Nephron (organoid): ENCODE results near the gene GPR137B.
A peak's percentile ranks its signal among the peaks of the same experiment; 100 is the strongest.

Experiments
- H3K27ac Mint-ChIP-seq, 3 experiments: 2 replicates each; pipeline ENCODE4 v1.8.0; 2020; ENCODE audit warnings: mixed read lengths in 3 of 3, mild to moderate bottlenecking in 2 of 3, moderate library complexity in 1 of 3
- H3K27me3 Mint-ChIP-seq: 2 replicates; pipeline ENCODE4 v1.8.0; 2021; ENCODE audit warnings: low read depth, mild to moderate bottlenecking, moderate library complexity, mixed read lengths
- H3K36me3 Mint-ChIP-seq: 2 replicates; pipeline ENCODE4 v1.8.0; 2020; ENCODE audit warnings: low read depth, mixed read lengths
- H3K4me1 Mint-ChIP-seq: 2 replicates; pipeline ENCODE4 v1.8.0; 2020; ENCODE audit warnings: mixed read lengths
- H3K4me3 Mint-ChIP-seq, 3 experiments: 2 replicates each; pipeline ENCODE4 v1.8.0; 2020; ENCODE audit warnings: mild to moderate bottlenecking in 3 of 3, mixed read lengths in 3 of 3, moderate library complexity in 2 of 3
- H3K9me3 Mint-ChIP-seq: 2 replicates; pipeline ENCODE4 v1.8.0; 2020; ENCODE audit warnings: mixed read lengths
- CTCF ChIP-seq, 3 experiments: fragments of 200-600 bp; sonication (generic); IDR thresholded peaks; one replicate each; pipeline ENCODE4 v1.5.0; 2021; ENCODE audit warnings: antibody characterized with exemption in 3 of 3; ENCODE audit not compliant: unreplicated experiment in 3 of 3

GPR137B gene

GRCh38 chr1:236120721-236121153 lies 21.6 kb upstream of the GPR137B start:
- no peak overlapping the region for H3K27ac Mint-ChIP-seq
- no peaks in the 10 kb centered on the region for H3K36me3 Mint-ChIP-seq
- H3K4me1 Mint-ChIP-seq, result no peaks in the 10 kb centered on the region
- peaks cover 14% of the 10 kb centered on the region for H3K27me3 Mint-ChIP-seq
- H3K9me3 Mint-ChIP-seq, result no peaks in the 10 kb centered on the region
- H3K4me3 Mint-ChIP-seq, result no peak overlapping the region
- no peak for TF ChIP-seq CTCF (IDR thresholded peaks at IDR 0.05; ENCODE audit: unreplicated experiment in 3 of 3)

GRCh38 chr1:236122176-236122575 lies 20.2 kb upstream of the GPR137B start:
- no peaks in the 10 kb centered on the region for H3K9me3 Mint-ChIP-seq
- peaks cover 18% of the 10 kb centered on the region for H3K27me3 Mint-ChIP-seq
- no peaks in the 10 kb centered on the region for H3K4me1 Mint-ChIP-seq
- no peak for TF ChIP-seq CTCF (IDR thresholded peaks at IDR 0.05; ENCODE audit: unreplicated experiment in 3 of 3)
- H3K4me3 Mint-ChIP-seq, result no peak overlapping the region
- H3K36me3 Mint-ChIP-seq, result no peaks in the 10 kb centered on the region
- no peak overlapping the region for H3K27ac Mint-ChIP-seq

GRCh38 chr1:236123563-236123962 lies 18.8 kb upstream of the GPR137B start:
- Mint-ChIP-seq H3K27ac (no peak overlapping the region), H3K4me3 (no peak overlapping the region), H3K4me1 (no peaks in the 10 kb centered on the region), H3K27me3 (peaks cover 20% of the 10 kb centered on the region), H3K36me3 (no peaks in the 10 kb centered on the region), H3K9me3 (no peaks in the 10 kb centered on the region)
- TF ChIP-seq CTCF (IDR thresholded peaks at IDR 0.05; ENCODE audit: unreplicated experiment in 3 of 3), result no peak

- H3K27me3 Mint-ChIP-seq, result peaks cover 23% of the 10 kb centered on the region
- TF ChIP-seq CTCF (IDR thresholded peaks at IDR 0.05; ENCODE audit: unreplicated experiment in 3 of 3), result no peak
- no peak overlapping the region for H3K4me3 Mint-ChIP-seq
- H3K9me3 Mint-ChIP-seq, result no peaks in the 10 kb centered on the region
- H3K4me1 Mint-ChIP-seq, result peaks cover 6% of the 10 kb centered on the region
- no peak overlapping the region for H3K27ac Mint-ChIP-seq
- no peaks in the 10 kb centered on the region for H3K36me3 Mint-ChIP-seq
Observed at GRCh38 chr1:236124965-236125364, 17.4 kb upstream of the GPR137B start.

GRCh38 chr1:236127045-236127444 lies 15.3 kb upstream of the GPR137B start:
- Mint-ChIP-seq H3K9me3 (no peaks in the 10 kb centered on the region), H3K27ac (no peak overlapping the region), H3K4me1 (peaks cover 6% of the 10 kb centered on the region), H3K27me3 (peaks cover 21% of the 10 kb centered on the region), H3K4me3 (no peak overlapping the region), H3K36me3 (no peaks in the 10 kb centered on the region)
- no peak for TF ChIP-seq CTCF (IDR thresholded peaks at IDR 0.05; ENCODE audit: unreplicated experiment in 3 of 3)

GRCh38 chr1:236128646-236129178 lies 13.6 kb upstream of the GPR137B start:
- TF ChIP-seq CTCF (IDR thresholded peaks at IDR 0.05; ENCODE audit: unreplicated experiment in 3 of 3), result no peak
- peaks cover 6% of the 10 kb centered on the region for H3K4me1 Mint-ChIP-seq
- no peak overlapping the region for H3K4me3 Mint-ChIP-seq
- peaks cover 21% of the 10 kb centered on the region for H3K27me3 Mint-ChIP-seq
- peaks cover 3% of the 10 kb centered on the region for H3K9me3 Mint-ChIP-seq
- H3K36me3 Mint-ChIP-seq, result no peaks in the 10 kb centered on the region
- peak overlapping the region in 2 of 3 experiments; percentile 72 to 92 for H3K27ac Mint-ChIP-seq
